ENCODE measurements around the gene CLIC6.

Gene CLIC6

DNA sequence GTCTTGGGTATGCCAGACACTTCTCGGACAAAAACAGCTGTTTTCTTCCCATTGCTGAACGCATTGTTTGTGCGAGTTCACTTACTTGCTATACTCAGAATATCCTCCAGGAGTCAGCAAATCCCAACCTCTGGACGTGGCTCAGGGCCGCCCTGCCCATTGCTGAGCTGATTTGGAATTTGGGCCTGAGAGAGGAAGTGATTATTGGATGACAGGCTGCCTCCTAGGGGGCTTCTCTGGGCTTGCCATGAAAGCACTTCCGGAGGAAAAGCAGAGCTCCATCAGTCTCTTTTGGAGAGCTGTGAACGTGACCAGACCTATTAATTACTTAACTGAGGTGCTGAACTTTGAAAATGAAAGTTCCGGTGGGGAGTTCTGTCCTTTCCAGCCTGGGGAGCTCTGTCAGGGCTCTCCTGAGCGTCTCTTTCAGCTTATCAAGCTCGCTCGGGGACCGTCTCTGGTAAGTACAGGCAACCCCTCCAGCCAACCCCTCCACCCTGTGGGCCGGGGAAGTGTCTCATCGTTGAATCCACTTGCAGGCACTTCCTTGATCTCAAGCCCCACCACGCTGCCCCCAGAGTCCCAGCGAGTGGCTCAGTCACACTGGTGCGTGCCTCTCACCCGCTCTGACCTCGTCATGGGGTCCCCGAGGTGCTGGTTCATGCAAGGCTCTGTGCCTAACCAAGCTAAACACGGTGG lies 76.9 kb downstream of the CLIC6 start:
- H3K4me3 Mint-ChIP-seq: peak overlapping the region; percentile 66
- H3K27ac Mint-ChIP-seq: peak overlapping the region; percentile 59
- H3K4me1 Mint-ChIP-seq: peaks cover 3% of the 10 kb centered on the region
- no peaks in the 10 kb centered on the region for H3K36me3 Mint-ChIP-seq
- peaks cover 2% of the 10 kb centered on the region for H3K27me3 Mint-ChIP-seq
- no peaks in the 10 kb centered on the region for H3K9me3 Mint-ChIP-seq

GRCh38 chr21:34748862-34749261 lies 80.1 kb downstream of the CLIC6 start:
- no peak overlapping the region for H3K27ac Mint-ChIP-seq
- peaks cover 5% of the 10 kb centered on the region for H3K27me3 Mint-ChIP-seq
- peaks cover 3% of the 10 kb centered on the region for H3K4me1 Mint-ChIP-seq

DNA sequence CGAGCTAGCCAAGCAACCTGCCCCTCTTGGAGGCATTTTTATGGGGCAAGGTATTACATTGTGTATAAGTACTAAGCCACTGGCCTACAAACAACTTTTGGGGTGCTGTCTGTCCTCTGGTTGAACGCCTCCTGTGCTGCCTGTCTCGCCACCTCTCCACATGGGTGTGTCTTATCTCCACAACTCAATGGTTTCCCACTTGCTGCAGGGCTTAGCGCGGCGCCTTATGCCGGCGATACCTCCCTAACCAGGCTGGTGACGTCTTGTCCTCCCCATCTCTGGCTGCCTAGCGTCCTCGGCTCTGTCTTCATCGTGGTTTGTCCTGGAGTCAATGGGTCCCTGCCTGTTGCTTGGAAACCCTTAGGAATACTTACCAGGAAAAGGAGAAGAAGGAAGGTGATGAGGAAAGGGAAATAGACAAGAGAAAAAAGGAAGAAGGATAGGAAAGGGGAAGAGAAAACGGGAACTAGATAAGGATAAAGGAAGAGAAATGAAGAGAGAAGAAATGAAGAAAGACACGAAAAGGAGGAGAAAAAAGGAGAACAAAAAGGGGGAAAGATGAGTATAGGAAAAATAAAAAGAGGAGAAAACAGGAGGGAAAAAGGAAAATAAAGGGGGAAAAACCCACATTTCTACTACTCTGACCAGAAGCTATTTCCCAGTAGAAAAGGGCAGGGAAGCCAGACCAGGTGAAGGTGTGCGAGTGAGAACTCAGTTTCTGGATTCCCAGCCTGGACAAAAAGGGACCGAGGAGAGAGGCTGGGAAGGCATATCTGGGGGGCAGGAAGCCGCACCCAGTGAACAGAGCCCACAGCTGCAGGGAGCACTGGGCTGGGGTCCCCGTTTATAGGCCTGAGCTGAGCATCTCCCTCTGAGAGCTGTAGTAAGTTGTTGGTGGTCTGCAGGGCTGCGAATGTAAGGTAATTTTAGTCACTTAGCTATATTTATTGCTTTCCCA lies 86.2 kb downstream of the CLIC6 start:
- Mint-ChIP-seq H3K27me3 (peaks cover 8% of the 10 kb centered on the region), H3K4me1 (no peaks in the 10 kb centered on the region), H3K4me3 (no peak overlapping the region), H3K27ac (no peak overlapping the region), H3K36me3 (no peaks in the 10 kb centered on the region), H3K9me3 (no peaks in the 10 kb centered on the region)

More at GRCh38 chr21:34748862-34749261, 80.1 kb downstream of the CLIC6 start:
- no peaks in the 10 kb centered on the region for H3K36me3 Mint-ChIP-seq
- no peak overlapping the region for H3K4me3 Mint-ChIP-seq
- H3K9me3 Mint-ChIP-seq: no peaks in the 10 kb centered on the region

- Mint-ChIP-seq H3K27me3 (no peaks in the 10 kb centered on the region), H3K4me1 (no peaks in the 10 kb centered on the region), H3K9me3 (no peaks in the 10 kb centered on the region), H3K27ac (no peak overlapping the region), H3K4me3 (no peak overlapping the region), H3K36me3 (no peaks in the 10 kb centered on the region)
These were observed 93.0 kb downstream of the CLIC6 start for GRCh38 chr21:34761758-34762330.

GRCh38 chr21:34762786-34763185 lies 94.0 kb downstream of the CLIC6 start:
- Mint-ChIP-seq H3K36me3 (no peaks in the 10 kb centered on the region), H3K27me3 (no peaks in the 10 kb centered on the region), H3K4me3 (no peak overlapping the region), H3K9me3 (no peaks in the 10 kb centered on the region), H3K27ac (no peak overlapping the region), H3K4me1 (no peaks in the 10 kb centered on the region)

- no peak overlapping the region for H3K27ac Mint-ChIP-seq
- H3K36me3 Mint-ChIP-seq: no peaks in the 10 kb centered on the region
- H3K4me3 Mint-ChIP-seq: no peak overlapping the region
- H3K9me3 Mint-ChIP-seq: no peaks in the 10 kb centered on the region
- no peaks in the 10 kb centered on the region for H3K4me1 Mint-ChIP-seq
- H3K27me3 Mint-ChIP-seq: no peaks in the 10 kb centered on the region
These were observed 96.0 kb downstream of the CLIC6 start for GRCh38 chr21:34764715-34765284.

DNA sequence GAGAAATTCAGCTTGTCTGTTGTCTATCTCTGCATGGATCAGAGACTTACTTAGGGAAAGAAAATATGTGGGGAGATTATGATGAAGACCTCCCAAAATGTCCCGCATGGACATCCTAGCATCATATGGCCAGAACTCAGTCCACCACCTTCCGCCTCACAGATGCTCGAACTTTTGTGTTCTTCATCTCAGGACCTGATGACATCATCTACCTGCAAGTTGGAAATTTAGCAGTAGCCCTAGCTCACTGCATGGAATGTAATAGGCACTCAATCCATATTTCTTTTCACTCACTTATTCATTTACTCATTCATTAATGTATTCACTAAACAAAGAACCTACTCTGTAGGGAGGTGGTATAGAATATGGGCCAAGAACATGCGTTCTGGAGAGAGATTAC lies 96.8 kb downstream of the CLIC6 start:
- no peak overlapping the region for H3K4me3 Mint-ChIP-seq
- H3K9me3 Mint-ChIP-seq: no peaks in the 10 kb centered on the region
- no peak overlapping the region for H3K27ac Mint-ChIP-seq
- no peaks in the 10 kb centered on the region for H3K36me3 Mint-ChIP-seq
- H3K4me1 Mint-ChIP-seq: no peaks in the 10 kb centered on the region
- no peaks in the 10 kb centered on the region for H3K27me3 Mint-ChIP-seq

- H3K27ac Mint-ChIP-seq: no peak overlapping the region
- no peaks in the 10 kb centered on the region for H3K9me3 Mint-ChIP-seq
- no peak overlapping the region for H3K4me3 Mint-ChIP-seq
- no peaks in the 10 kb centered on the region for H3K4me1 Mint-ChIP-seq
- no peaks in the 10 kb centered on the region for H3K27me3 Mint-ChIP-seq
- no peaks in the 10 kb centered on the region for H3K36me3 Mint-ChIP-seq
These were observed 98.1 kb downstream of the CLIC6 start for GRCh38 chr21:34766862-34767261.
